T-helper 2 cell treated with Interferon-gamma antibody and Interleukin-4, amounts not matched to agents 5 μg/mL and 100 μg/mL, for 36 hours (primary cell): ENCODE measurements around the gene CHCHD6.

Source experiments
- DNase-seq: peaks from one replicate; pipeline ENCODE4 v3.0.0; 2021; ENCODE audit warnings: low spot score
- H3K27ac Mint-ChIP-seq: one replicate; pipeline ENCODE4 v1.8.0; 2021; ENCODE audit warnings: mild to moderate bottlenecking, mixed read lengths
- H3K27me3 Mint-ChIP-seq: one replicate; pipeline ENCODE4 v1.8.0; 2021; ENCODE audit warnings: low read depth, mixed read lengths
- H3K36me3 Mint-ChIP-seq: one replicate; pipeline ENCODE4 v1.8.0; 2021; ENCODE audit warnings: low read depth, mixed read lengths
- H3K4me1 Mint-ChIP-seq: one replicate; pipeline ENCODE4 v1.8.0; 2021; ENCODE audit warnings: low read depth, mixed read lengths
- H3K4me3 Mint-ChIP-seq: one replicate; pipeline ENCODE4 v1.8.0; 2022; ENCODE audit warnings: mild to moderate bottlenecking, moderate library complexity, mixed read lengths
- H3K9me3 Mint-ChIP-seq: one replicate; pipeline ENCODE4 v1.8.0; 2021; ENCODE audit warnings: mixed read lengths

CHCHD6 gene

GRCh38 chr3:126703512-126704493, at the start of gene CHCHD6:
Gene CHCHD6, plus strand, starts transcription at chr3:126704240. Its CDS starts 73 bp downstream, at chr3:126704313.
- DNase-seq = peak; percentile 94
- Mint-ChIP-seq H3K4me1 (peaks cover 13% of the 10 kb centered on the region), H3K27me3 (peaks cover 34% of the 10 kb centered on the region), H3K9me3 (no peaks in the 10 kb centered on the region), H3K36me3 (peaks cover 3% of the 10 kb centered on the region), H3K4me3 (peak within 1 kb of the TSS; percentile 94), H3K27ac (peak within 1 kb of the TSS; percentile 75)

- Mint-ChIP-seq H3K9me3 (no peaks in the 10 kb centered on the region), H3K27me3 (peaks cover 37% of the 10 kb centered on the region), H3K27ac (no peak within 1 kb of the TSS), H3K36me3 (no peaks in the 10 kb centered on the region), H3K4me3 (peak within 1 kb of the TSS; percentile 78), H3K4me1 (peaks cover 3% of the 10 kb centered on the region)
- peak; percentile 51 for DNase-seq
Observed at GRCh38 chr3:126654571-126655383, 49.3 kb upstream of the CHCHD6 start, which contains the start of gene TXNRD3. Gene TXNRD3, minus strand, starts transcription at chr3:126655124.

DNA sequence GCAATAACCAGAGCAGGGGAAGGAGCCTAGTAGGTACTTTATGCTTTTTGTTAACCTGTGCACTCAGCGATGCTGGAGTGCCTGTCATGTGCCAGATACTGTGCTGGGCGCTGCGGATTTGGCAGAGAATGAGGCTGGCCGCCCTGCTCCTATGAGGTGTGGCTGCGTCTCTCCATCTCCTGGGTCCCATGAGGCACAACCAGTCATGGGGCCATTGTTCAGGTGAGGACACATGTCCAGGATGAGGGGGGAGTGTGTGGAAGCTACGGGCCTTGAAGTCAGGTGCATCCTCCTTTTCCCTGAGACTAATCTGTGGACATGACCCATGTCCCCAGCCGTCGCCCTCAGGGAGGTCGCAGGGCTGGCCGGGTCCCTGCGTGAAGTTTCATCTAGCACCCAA, 48.2 kb upstream of the CHCHD6 start:
- peaks cover 3% of the 10 kb centered on the region for H3K4me1 Mint-ChIP-seq
- H3K27ac Mint-ChIP-seq = no peak overlapping the region
- no peak overlapping the region for H3K4me3 Mint-ChIP-seq
- peaks cover 33% of the 10 kb centered on the region for H3K27me3 Mint-ChIP-seq
- no peaks in the 10 kb centered on the region for H3K36me3 Mint-ChIP-seq
- DNase-seq = no peak
- H3K9me3 Mint-ChIP-seq = no peaks in the 10 kb centered on the region

- H3K4me3 Mint-ChIP-seq = no peak overlapping the region
- no peak for DNase-seq
- no peaks in the 10 kb centered on the region for H3K36me3 Mint-ChIP-seq
- H3K4me1 Mint-ChIP-seq = peaks cover 3% of the 10 kb centered on the region
- H3K27ac Mint-ChIP-seq = no peak overlapping the region
- no peaks in the 10 kb centered on the region for H3K9me3 Mint-ChIP-seq
- peaks cover 30% of the 10 kb centered on the region for H3K27me3 Mint-ChIP-seq
Observed at GRCh38 chr3:126656371-126657134, 47.5 kb upstream of the CHCHD6 start.

- H3K27ac Mint-ChIP-seq = no peak overlapping the region
- peaks cover 22% of the 10 kb centered on the region for H3K27me3 Mint-ChIP-seq
- no peak overlapping the region for H3K4me3 Mint-ChIP-seq
- H3K9me3 Mint-ChIP-seq = no peaks in the 10 kb centered on the region
- no peaks in the 10 kb centered on the region for H3K36me3 Mint-ChIP-seq
- DNase-seq = no peak
- H3K4me1 Mint-ChIP-seq = peaks cover 3% of the 10 kb centered on the region
Observed at GRCh38 chr3:126657901-126658300, 46.1 kb upstream of the CHCHD6 start.

DNA sequence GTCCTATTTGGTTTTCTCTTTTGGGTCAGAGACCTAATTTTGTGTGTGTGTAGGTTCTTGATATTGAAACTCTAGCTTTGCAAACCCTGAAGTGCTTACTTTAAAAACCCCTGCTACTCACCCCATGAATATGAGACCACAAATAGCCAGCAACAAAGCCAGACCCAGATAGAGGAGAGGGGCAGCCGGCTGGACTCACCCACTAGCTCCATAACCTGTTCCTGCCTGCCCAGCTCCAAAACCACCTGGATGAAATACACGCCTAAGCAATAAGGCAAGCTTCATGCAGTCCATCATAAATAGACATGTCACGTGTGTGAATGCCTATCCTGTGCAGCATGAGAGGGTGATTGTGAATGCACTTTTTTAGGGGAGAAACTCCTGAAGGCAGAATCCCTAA, 45.5 kb upstream of the CHCHD6 start:
- H3K9me3 Mint-ChIP-seq = no peaks in the 10 kb centered on the region
- no peak overlapping the region for H3K4me3 Mint-ChIP-seq

DNA sequence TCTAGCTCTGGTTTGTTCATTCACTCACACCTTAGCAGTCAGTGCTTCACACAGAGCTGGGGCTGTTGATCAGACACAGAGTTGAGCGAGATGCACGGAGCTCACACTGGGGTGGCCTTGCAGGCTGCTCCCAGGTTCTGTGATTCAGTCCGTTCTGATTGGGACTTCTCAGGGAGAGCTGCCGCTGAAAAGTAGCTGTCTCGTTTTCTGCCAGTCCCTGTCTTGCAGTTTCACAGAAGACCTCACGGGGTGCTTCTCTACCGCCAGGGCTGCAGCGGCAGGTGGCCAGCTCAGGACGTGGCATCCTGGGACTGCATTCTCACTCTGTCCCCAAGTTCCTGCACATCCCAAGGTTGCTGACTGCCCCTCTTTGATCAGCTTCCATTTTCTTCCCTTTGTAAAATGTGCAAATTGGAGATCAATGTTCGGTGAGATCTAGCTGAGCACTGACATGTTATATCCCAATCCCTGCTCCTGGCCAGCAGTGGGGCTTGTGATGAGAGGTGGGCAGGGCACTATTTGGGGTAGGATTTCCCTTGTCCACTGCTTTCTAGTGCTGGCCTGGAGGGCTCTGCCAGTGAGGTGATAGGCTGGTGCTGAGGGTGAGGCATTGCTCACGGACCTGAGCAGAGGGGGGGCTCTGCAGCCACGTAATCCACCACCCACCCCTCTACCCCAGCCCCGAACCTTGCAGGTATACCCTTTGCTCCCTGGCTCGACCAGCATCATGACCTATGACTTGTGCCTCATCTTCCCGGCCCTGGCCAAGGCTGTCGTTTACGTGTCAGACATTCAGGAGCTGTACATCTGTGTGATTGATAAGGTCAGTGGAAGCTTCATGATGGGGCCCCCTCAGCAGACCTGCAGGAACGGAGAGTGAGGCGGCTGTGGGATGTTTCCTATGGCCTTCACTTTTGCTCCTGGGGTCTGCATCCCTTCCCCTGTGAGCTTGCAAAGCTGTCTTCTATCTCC, 43.8 kb upstream of the CHCHD6 start:
- H3K36me3 Mint-ChIP-seq = no peaks in the 10 kb centered on the region
- no peak overlapping the region for H3K27ac Mint-ChIP-seq
- H3K4me3 Mint-ChIP-seq = no peak overlapping the region

More for the DNA sequence above, 45.5 kb upstream of the CHCHD6 start:
- H3K36me3 Mint-ChIP-seq = no peaks in the 10 kb centered on the region
- H3K27me3 Mint-ChIP-seq = peaks cover 15% of the 10 kb centered on the region
- peaks cover 3% of the 10 kb centered on the region for H3K4me1 Mint-ChIP-seq
- no peak overlapping the region for H3K27ac Mint-ChIP-seq
- no peak for DNase-seq

DNA sequence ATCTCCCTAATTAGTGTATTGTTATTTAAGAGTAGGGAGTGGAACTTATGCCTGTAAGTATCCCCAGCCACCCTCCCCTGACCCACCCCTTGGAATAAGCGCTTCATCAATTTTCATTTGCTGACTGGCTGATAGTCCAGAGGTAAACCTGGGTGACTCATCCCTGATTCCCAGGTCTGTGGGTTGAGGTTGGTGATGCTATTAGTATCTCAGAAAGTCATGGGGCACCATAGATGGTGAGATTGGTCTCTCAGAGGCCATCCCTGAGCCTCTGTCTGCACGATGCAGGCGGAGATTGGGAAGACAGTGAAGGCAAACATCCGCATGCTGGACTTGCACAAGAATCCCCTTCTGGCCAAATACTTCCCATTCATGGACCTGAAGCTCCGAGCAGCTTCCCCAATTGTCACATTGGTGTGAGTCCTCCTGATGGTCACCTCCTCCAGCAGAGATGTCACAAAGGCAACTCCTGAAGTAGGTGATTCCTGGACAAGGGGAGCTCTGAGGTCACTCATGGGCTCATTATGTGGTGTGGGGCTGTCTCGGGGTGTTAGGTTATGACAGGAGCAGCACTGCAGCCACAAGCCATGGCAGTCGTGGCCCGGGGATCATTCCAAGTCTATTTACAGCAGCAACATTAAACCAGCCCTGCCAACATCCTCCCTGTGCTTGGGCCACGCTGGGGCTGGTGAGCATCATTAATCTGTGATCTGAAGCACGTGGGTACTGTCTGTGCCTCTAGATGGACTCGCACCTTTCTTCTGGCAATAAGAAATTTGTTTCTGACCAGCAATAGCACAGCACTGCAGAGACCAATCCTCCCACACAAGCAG, 42.3 kb upstream of the CHCHD6 start:
- no peaks in the 10 kb centered on the region for H3K36me3 Mint-ChIP-seq
- no peak overlapping the region for H3K27ac Mint-ChIP-seq
- H3K9me3 Mint-ChIP-seq = no peaks in the 10 kb centered on the region
- H3K27me3 Mint-ChIP-seq = peaks cover 7% of the 10 kb centered on the region
- H3K4me3 Mint-ChIP-seq = no peak overlapping the region
- no peaks in the 10 kb centered on the region for H3K4me1 Mint-ChIP-seq
- DNase-seq = no peak

More for the DNA sequence above, 43.8 kb upstream of the CHCHD6 start:
- peaks cover 8% of the 10 kb centered on the region for H3K27me3 Mint-ChIP-seq
- H3K4me1 Mint-ChIP-seq = no peaks in the 10 kb centered on the region
- no peaks in the 10 kb centered on the region for H3K9me3 Mint-ChIP-seq
- no peak for DNase-seq

GRCh38 chr3:126663257-126663656, 40.8 kb upstream of the CHCHD6 start:
- no peak overlapping the region for H3K4me3 Mint-ChIP-seq
- no peaks in the 10 kb centered on the region for H3K36me3 Mint-ChIP-seq
- peaks cover 3% of the 10 kb centered on the region for H3K27me3 Mint-ChIP-seq
- no peaks in the 10 kb centered on the region for H3K9me3 Mint-ChIP-seq
- no peak for DNase-seq
- no peak overlapping the region for H3K27ac Mint-ChIP-seq
- H3K4me1 Mint-ChIP-seq = no peaks in the 10 kb centered on the region

DNA sequence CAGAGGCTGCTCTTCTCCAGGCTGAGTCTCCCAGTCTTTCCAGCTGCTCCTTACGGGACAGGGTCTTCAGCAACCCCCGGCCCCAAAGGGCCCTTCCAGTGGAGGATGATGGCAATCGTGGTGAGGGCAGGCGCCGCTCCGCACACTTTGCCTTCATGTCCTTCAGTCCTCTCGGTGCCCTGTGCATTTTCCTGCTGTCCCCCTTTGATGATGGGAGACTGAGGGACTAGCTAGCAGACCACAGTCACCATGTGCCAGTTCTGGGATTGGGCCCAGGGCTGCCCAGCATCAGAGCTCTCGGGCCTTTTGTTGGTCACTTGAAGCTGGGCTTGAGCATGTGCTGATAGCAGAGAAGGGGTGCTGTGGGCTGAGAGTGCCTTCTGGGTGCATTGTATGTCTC, 40.3 kb upstream of the CHCHD6 start:
- H3K27ac Mint-ChIP-seq = no peak overlapping the region
- H3K36me3 Mint-ChIP-seq = no peaks in the 10 kb centered on the region
- DNase-seq = no peak
- peaks cover 3% of the 10 kb centered on the region for H3K27me3 Mint-ChIP-seq
- no peak overlapping the region for H3K4me3 Mint-ChIP-seq
- H3K4me1 Mint-ChIP-seq = no peaks in the 10 kb centered on the region
- H3K9me3 Mint-ChIP-seq = no peaks in the 10 kb centered on the region

DNA sequence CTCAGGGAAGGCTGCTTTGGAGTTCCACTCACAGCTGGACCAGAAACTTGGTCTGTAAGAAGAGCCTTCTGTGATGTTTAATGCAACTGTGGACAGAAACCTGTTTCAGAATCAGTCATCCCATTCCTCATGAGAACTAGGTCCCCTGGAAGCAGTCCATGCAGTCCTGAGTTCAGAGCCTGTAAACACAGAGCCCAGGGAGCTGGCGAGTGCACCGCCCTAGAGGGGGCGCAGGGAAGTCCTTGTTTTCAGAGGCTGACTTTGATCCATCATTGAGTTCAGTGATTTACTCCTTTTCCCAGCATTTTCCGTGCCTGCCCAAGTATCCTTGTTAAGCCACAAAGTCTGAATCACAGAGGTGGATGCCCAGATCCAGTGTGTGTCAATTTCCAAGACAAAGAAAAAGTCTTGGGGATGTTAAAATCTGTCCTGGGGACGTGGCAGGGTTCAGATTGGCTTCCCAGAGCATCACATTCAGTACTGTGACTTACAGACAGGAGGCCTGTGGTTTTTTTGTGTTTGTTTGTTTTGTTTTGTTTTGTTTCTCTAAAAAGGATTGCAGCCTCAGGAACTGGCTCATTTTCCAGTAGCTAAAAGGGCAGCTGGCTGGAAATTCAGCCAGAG, 39.3 kb upstream of the CHCHD6 start:
- Mint-ChIP-seq H3K4me3 (no peak overlapping the region), H3K9me3 (no peaks in the 10 kb centered on the region), H3K27ac (no peak overlapping the region), H3K4me1 (no peaks in the 10 kb centered on the region), H3K36me3 (no peaks in the 10 kb centered on the region), H3K27me3 (peaks cover 3% of the 10 kb centered on the region)
- DNase-seq = no peak
